Measurements from ENCODE around the gene HDAC4. TPM values are rescaled to one million over a fixed set of nuclear protein-coding genes. Genes with fewer than 3 reads are reported as not detected.
A peak's percentile ranks its signal among the peaks of the same experiment; 100 is the strongest.

HDAC4 gene
- total and polyA plus RNA-seq, 9 of the 15 experiments (the other 6 are each of a cell fraction or from before 2014, with no cell fraction given) = 0.11 to 20.2 (median 4.0) TPM

- TF ChIP-seq HDAC8 (tag; IDR thresholded peaks at IDR 0.05) (no peak), ZNF592 (IDR thresholded peaks at IDR 0.05) (no peak), MLLT1 (IDR thresholded peaks at IDR 0.05) (no peak)
Observed at GRCh38 chr2:239355139-239355538, 45.7 kb downstream of the HDAC4 start (continued).

- no peaks in the 10 kb centered on the region; the same call in 2 of the 3 replicates for H3K79me2 ChIP-seq (ENCODE audit: control insufficient read depth, insufficient read depth, low read length)
- 63% methylated on average over 2 of the region's 2 CpGs for WGBS (ENCODE audit: insufficient coverage, low coverage, missing lambda C conversion rate)
- DNase-seq (ENCODE audit: extremely low read depth in 1 of 4, low spot score in 3 of 4) = no peak
- no TSS peak for BruUV-seq (replicated peaks)
- no peaks in the 10 kb centered on the region for H3K27me3 ChIP-seq (ENCODE audit: control insufficient read depth in 2 of 2, insufficient read depth in 2 of 2, low read length in 2 of 2)
- H4K20me1 ChIP-seq (replicated peaks; ENCODE audit: control insufficient read depth, insufficient read depth, low read length) = no peaks in the 10 kb centered on the region
- no peak for FAIRE-seq
- CTCF ChIA-PET (ENCODE audit: low intra/inter-chr PET ratio) = no interaction called here
- no peak overlapping the region for H3K4me2 ChIP-seq (ENCODE audit: insufficient read depth, low read length)
- peaks cover 1% of the 10 kb centered on the region; the same call in 1 of the 2 replicates for H3K9me3 ChIP-seq (replicated peaks; ENCODE audit: control insufficient read depth, insufficient read depth, low read depth, low read length)
- H3K4me3 ChIP-seq = no peak overlapping the region
- in situ Hi-C loops (cut with MboI) = no loop called here
- intact Hi-C loops (cut with micrococcal nuclease) = no loop called here
- no peak overlapping the region for H3K9ac ChIP-seq (ENCODE audit: insufficient read depth in 1 of 2, low read depth in 2 of 2, low read length in 2 of 2)
- ATAC-seq = no peak
- peaks cover 8% of the 10 kb centered on the region; the same call in 1 of the 3 replicates for H3K36me3 ChIP-seq (ENCODE audit: control insufficient read depth, insufficient read depth, low read length)
- peak; percentile 82; the same call in 1 of the 2 replicates for TF ChIP-seq ZFP1 (CRISPR knock-in tag; IDR thresholded peaks at IDR 0.05)
- TF ChIP-seq PHF21A (IDR thresholded peaks at IDR 0.05; ENCODE audit: borderline replicate concordance, low read depth) = no peak
- TF ChIP-seq NFYB (IDR thresholded peaks at IDR 0.05; ENCODE audit: extremely low read depth, insufficient read length) = no peak
- TF ChIP-seq ARHGAP35 (IDR thresholded peaks at IDR 0.05; ENCODE audit: partially characterized antibody) = no peak
- TF ChIP-seq ZNF431 (CRISPR knock-in tag; IDR thresholded peaks at IDR 0.05) = no peak
- no peak for TF ChIP-seq RAD51 (IDR thresholded peaks at IDR 0.05; ENCODE audit: borderline replicate concordance, low read depth)
- TF ChIP-seq DACH1 (IDR thresholded peaks at IDR 0.05; ENCODE audit: partially characterized antibody) = no peak
- no peak overlapping the region for H2AFZ ChIP-seq (ENCODE audit: low read depth, low read length)
- H3K9me1 ChIP-seq (ENCODE audit: control insufficient read depth, insufficient read depth, low read length) = no peaks in the 10 kb centered on the region
- H3K27ac ChIP-seq (ENCODE audit: extremely low read depth, low read depth, low read length) = no peak overlapping the region
- POLR2A ChIA-PET = interaction anchor here (1.6 kb wide), 1 partner anchor 10 kb away, joined by 4 read pairs; no protein-coding TSS in a partner anchor
- H3K4me1 ChIP-seq (replicated peaks in 1 of 2; ENCODE audit: control insufficient read depth in 2 of 2, insufficient read depth in 2 of 2, low read length in 2 of 2) = no peaks in the 10 kb centered on the region
Observed at GRCh38 chr2:239354791-239355136, 46.1 kb downstream of the HDAC4 start.
